ENCODE measurements around the gene FSD2. TPM values are rescaled to one million over a fixed set of nuclear protein-coding genes. Genes with fewer than 3 reads are reported as not detected.
"Not testable (repeated sequence)": the region's sequence is repeated elsewhere in the genome, so short reads cannot be mapped to it uniquely, and the experiment has no call there.

The FSD2 gene
- total RNA-seq, 6 donors from 2014 or later, result 0.86 TPM; not detected in 5

DNA sequence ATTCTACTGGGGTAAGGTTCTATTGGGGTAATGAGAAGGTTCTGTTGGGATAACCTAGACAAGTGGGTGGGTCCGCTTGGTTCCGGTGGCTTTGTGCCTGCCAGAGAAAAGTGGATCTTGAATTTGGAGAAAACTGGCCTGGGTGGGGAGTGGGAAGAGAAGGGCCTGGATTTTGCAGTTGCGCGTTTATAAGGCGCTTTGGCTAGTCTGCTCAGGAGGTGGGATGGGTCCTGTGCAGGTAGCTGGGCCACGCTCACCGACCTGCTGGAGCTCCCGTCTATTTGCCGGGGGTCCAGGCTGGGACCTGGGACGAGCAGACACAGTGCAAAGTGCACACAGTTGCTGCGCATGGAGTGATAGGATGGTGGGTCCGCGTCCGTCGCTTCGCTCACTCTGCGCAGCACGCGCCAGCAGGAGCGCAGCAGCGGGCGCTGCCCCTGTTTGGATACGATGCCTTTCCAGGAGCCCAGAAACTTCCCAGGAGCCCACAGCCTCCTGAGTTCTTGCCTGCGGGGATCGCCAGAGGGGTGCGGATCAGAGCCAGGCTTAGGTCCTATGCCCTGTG, 94.9 kb downstream of the FSD2 start:
- 94% methylated on average over 21 to 26 of the region's 26 CpGs for WGBS, 2 donors
- ATAC-seq (ENCODE audit: low FRiP score in 2 of 2) (no peak), DNase-seq (peak in 1 of 2 donors; percentile 69)
- H3K4me1 ChIP-seq, result peaks cover 9 to 18% (median 12%) of the 10 kb centered on the region in 4 donors
- no peaks in the 10 kb centered on the region for H3K36me3 ChIP-seq
- no peaks in the 10 kb centered on the region for H3K27me3 ChIP-seq
- no peak overlapping the region for H3K4me3 ChIP-seq
- H3K27ac ChIP-seq, result no peak overlapping the region
- H3K9me3 ChIP-seq, result no peaks in the 10 kb centered on the region
- no peak for TF ChIP-seq CTCF (IDR thresholded peaks at IDR 0.05)
- TF ChIP-seq EP300 (IDR thresholded peaks at IDR 0.05), result no peak
- TF ChIP-seq POLR2A (IDR thresholded peaks at IDR 0.05), result no peak

DNA sequence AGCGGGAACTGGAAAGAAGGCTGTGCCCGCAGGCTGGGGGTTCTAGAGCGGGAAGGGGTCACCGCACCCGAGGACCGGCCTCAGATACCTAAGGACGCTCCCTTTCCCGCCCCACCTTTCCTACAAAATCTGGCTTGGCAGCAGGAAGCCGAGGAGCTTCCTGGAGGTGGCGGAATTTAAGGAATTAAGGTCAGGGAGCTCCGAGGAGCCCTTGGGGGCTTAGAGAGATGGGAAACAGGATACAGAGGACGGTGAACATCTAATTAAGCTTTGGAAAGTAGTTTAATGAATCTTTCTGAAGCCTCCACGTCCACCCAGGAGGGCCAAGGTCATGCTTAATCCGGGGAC, 95.7 kb downstream of the FSD2 start:
- Histone ChIP-seq H3K27ac (no peak overlapping the region), H3K4me1 (peaks cover 9 to 18% (median 12%) of the 10 kb centered on the region in 4 donors), H3K9me3 (no peaks in the 10 kb centered on the region), H3K4me3 (peak overlapping the region in 3 of 4 donors; percentile 57 to 92 (median 60)), H3K27me3 (no peaks in the 10 kb centered on the region), H3K36me3 (no peaks in the 10 kb centered on the region)
- TF ChIP-seq POLR2A (IDR thresholded peaks at IDR 0.05) (no peak), CTCF (IDR thresholded peaks at IDR 0.05) (no peak), POLR2AphosphoS5 (IDR thresholded peaks at IDR 0.05) (no peak), EP300 (IDR thresholded peaks at IDR 0.05) (no peak)
- DNase-seq (no peak), ATAC-seq (ENCODE audit: low FRiP score in 2 of 2) (no peak)
- whole genome bisulfite sequencing, 2 donors, result 15 to 16% methylated on average over 11 to 14 of the region's 14 CpGs

GRCh38 chr15:82709421-82710207, 96.3 kb downstream of the FSD2 start, which contains the start of gene AP3B2:
Gene AP3B2 (minus strand): TSS chr15:82709875. CDS start chr15:82709706, 169 bp downstream.
- peak; percentile 89 to 97 for ATAC-seq (ENCODE audit: low FRiP score in 2 of 2)

GRCh38 chr15:82709081-82709420, 96.8 kb downstream of the FSD2 start:
- peaks cover 9 to 18% (median 12%) of the 10 kb centered on the region in 4 donors for H3K4me1 ChIP-seq
- ATAC-seq (ENCODE audit: low FRiP score in 2 of 2) (no peak), DNase-seq (no peak)
- no peaks in the 10 kb centered on the region for H3K9me3 ChIP-seq
- H3K27me3 ChIP-seq, result no peaks in the 10 kb centered on the region
- TF ChIP-seq POLR2AphosphoS5 (IDR thresholded peaks at IDR 0.05) (no peak), CTCF (IDR thresholded peaks at IDR 0.05) (no peak), POLR2A (IDR thresholded peaks at IDR 0.05) (no peak), EP300 (IDR thresholded peaks at IDR 0.05) (no peak)
- H3K36me3 ChIP-seq, result no peaks in the 10 kb centered on the region
- H3K27ac ChIP-seq, result no peak overlapping the region
- peak overlapping the region in 3 of 4 donors; percentile 57 to 92 (median 60) for H3K4me3 ChIP-seq
- 2 to 10% methylated on average over 7 to 15 of the region's 15 CpGs for WGBS, 2 donors

More at GRCh38 chr15:82709421-82710207, 96.3 kb downstream of the FSD2 start, which contains the start of gene AP3B2:
- H3K36me3 ChIP-seq, result no peaks in the 10 kb centered on the region
- H3K4me1 ChIP-seq, result peaks cover 9 to 18% (median 12%) of the 10 kb centered on the region in 4 donors
- H3K4me3 ChIP-seq, result peak within 1 kb of the TSS; percentile 37 to 92 (median 58)
- 0 to 4% methylated on average over 10 to 28 of the region's 95 CpGs for WGBS, 2 donors
- no peak within 1 kb of the TSS for H3K27ac ChIP-seq
- DNase-seq, result peak; percentile 73 to 94
- TF ChIP-seq POLR2AphosphoS5 (IDR thresholded peaks at IDR 0.05), result no peak
- no peak for TF ChIP-seq CTCF (IDR thresholded peaks at IDR 0.05)
- no peak for TF ChIP-seq EP300 (IDR thresholded peaks at IDR 0.05)
- no peak for TF ChIP-seq POLR2A (IDR thresholded peaks at IDR 0.05)
- H3K9me3 ChIP-seq, result no peaks in the 10 kb centered on the region
- H3K27me3 ChIP-seq, result no peaks in the 10 kb centered on the region

- not testable (repeated sequence) for DNase-seq; H3K36me3 ChIP-seq; ATAC-seq (ENCODE audit: low FRiP score in 2 of 2); H3K27ac ChIP-seq; H3K4me3 ChIP-seq; H3K9me3 ChIP-seq; H3K27me3 ChIP-seq
- WGBS, 2 donors, result 90% methylated on average over 8 of the region's 8 CpGs
- H3K4me1 ChIP-seq, result peaks cover 9 to 18% (median 12%) of the 10 kb centered on the region in 4 donors
These were observed 100.0 kb downstream of the FSD2 start for GRCh38 chr15:82705856-82706255.

Other genes starting within 250 kb of the FSD2 start
- gene CPEB1, start 158.7 kb downstream of the FSD2 start, total RNA-seq, result 1 to 10 TPM in 5 of 6 donors, under 1 TPM in 1; 0.76 to 3.4 (median 1.7) TPM
- gene AP3B2, start 96.2 kb downstream of the FSD2 start, total RNA-seq, result 10 to 100 TPM in 1 of 6 donors, 1 to 10 TPM in 3, under 1 TPM in 2; 0.39 to 25.1 (median 3.8) TPM
- 10 to 100 TPM; 10.6 to 15.7 (median 11.6) TPM for gene WHAMM, start 3.6 kb upstream of the FSD2 start, total RNA-seq
- 10 to 100 TPM; 11.3 to 76.5 (median 26.5) TPM for gene HOMER2, start 146.7 kb upstream of the FSD2 start, total RNA-seq
- gene RAMAC, start 180.1 kb upstream of the FSD2 start, total RNA-seq, result 10 to 100 TPM in 4 of 6 donors, 1 to 10 TPM in 1, not detected in 1; 9.1 to 24.6 (median 17.6) TPM
- gene C15orf40, start 205.6 kb upstream of the FSD2 start, total RNA-seq, result 10 to 100 TPM in 5 of 6 donors, 1 to 10 TPM in 1; 8.6 to 27.5 (median 16.8) TPM

All from upper lobe of left lung (tissue), 6 donors.